IMR-90 (cell line): ENCODE measurements around the gene DNAH8. TPM values are rescaled to one million over a fixed set of nuclear protein-coding genes. Genes with fewer than 3 reads are reported as not detected.
A peak's percentile ranks its signal among the peaks of the same experiment; 100 is the strongest.

Experiments used
- ATAC-seq: fragments of 200-7000 bp; cut with Tn5 transposase; 2 replicates; pipeline ENCODE4 v1.9.1; 2020; ENCODE audit warnings: low read depth, mild to moderate bottlenecking, moderate library complexity
- BruUV-seq: library from RNA; stranded (reverse); fragments of 400-500 nt; replicated peaks from 2 replicates; lab custom pipeline; 2021; lab: Mats Ljungman, UMichigan
- CTCF ChIA-PET: fragments of 300-600 bp; formaldehyde crosslinking; extraction: SDS; loops from one replicate; lab custom pipeline; 2021; ENCODE audit warnings: antibody characterized with exemption; lab: Yijun Ruan, JAX
- POLR2A ChIA-PET: fragments of 300-600 bp; sonication (Branson Sonifier 250); formaldehyde crosslinking; loops from one replicate; lab custom pipeline; 2022; ENCODE audit warnings: antibody characterized with exemption; ENCODE audit not compliant: unreplicated experiment; lab: Charles Lee
- DNase-seq: peaks from one replicate; pipeline ENCODE4 v3.0.0; 2013
- H2AFZ ChIP-seq: replicated peaks from 2 replicates; pipeline ENCODE3; 2013; ENCODE audit warnings: low read length, mild to moderate bottlenecking; ENCODE audit not compliant: poor library complexity
- H2AK5ac ChIP-seq: 2 replicates; pipeline ENCODE4 v1.6.1; 2013; ENCODE audit warnings: low read depth, low read length, inconsistent platforms
- H2AK9ac ChIP-seq: replicated peaks from 2 replicates; pipeline ENCODE3; 2013; ENCODE audit warnings: mild to moderate bottlenecking, low read depth, low read length, moderate library complexity; ENCODE audit not compliant: poor library complexity
- H2BK120ac ChIP-seq: 2 replicates; pipeline ENCODE4 v1.6.1; 2013; ENCODE audit warnings: low read depth, low read length, inconsistent platforms
- H2BK15ac ChIP-seq: 3 replicates; pipeline ENCODE4 v1.6.1; 2013; ENCODE audit warnings: low read depth, low read length, inconsistent platforms
- H2BK20ac ChIP-seq: 2 replicates; pipeline ENCODE4 v1.6.1; 2013; ENCODE audit warnings: low read depth, mild to moderate bottlenecking, inconsistent platforms, low read length, moderate library complexity
- H2BK5ac ChIP-seq: 2 replicates; pipeline ENCODE4 v1.6.1; 2013; ENCODE audit warnings: mild to moderate bottlenecking, low read depth, low read length, inconsistent platforms; ENCODE audit not compliant: poor library complexity, severe bottlenecking
- H3K14ac ChIP-seq: replicated peaks from 2 replicates; pipeline ENCODE4 v1.6.1; 2013; ENCODE audit warnings: low read depth, low read length, inconsistent platforms
- H3K18ac ChIP-seq: 2 replicates; pipeline ENCODE4 v1.6.1; 2013; ENCODE audit warnings: low read depth, low read length, control low read depth
- H3K23ac ChIP-seq: 2 replicates; pipeline ENCODE4 v1.6.1; 2013; ENCODE audit warnings: low read depth, low read length, inconsistent platforms
- H3K27ac ChIP-seq: 2 replicates; pipeline ENCODE4 v1.5.1; 2013; ENCODE audit warnings: mild to moderate bottlenecking, control low read depth, low read length; ENCODE audit not compliant: insufficient read depth
- H3K27me3 ChIP-seq: 2 replicates; pipeline ENCODE4 v1.6.1; 2013; ENCODE audit warnings: low read length; ENCODE audit not compliant: control insufficient read depth, insufficient read depth
- H3K36me3 ChIP-seq: 2 replicates; pipeline ENCODE4 v1.6.1; 2013; ENCODE audit warnings: low read length, mixed read lengths; ENCODE audit not compliant: control insufficient read depth, insufficient read depth
- H3K4ac ChIP-seq: 2 replicates; pipeline ENCODE4 v1.6.1; 2013; ENCODE audit warnings: low read depth, low read length, inconsistent platforms
- H3K4me1 ChIP-seq: 2 replicates; pipeline ENCODE4 v1.6.1; 2013; ENCODE audit warnings: low read length, mixed read lengths; ENCODE audit not compliant: control insufficient read depth, insufficient read depth
- H3K4me2 ChIP-seq: 2 replicates; pipeline ENCODE4 v1.6.1; 2013; ENCODE audit warnings: low read depth, mild to moderate bottlenecking, control low read depth, low read length, moderate library complexity
- H3K4me3 ChIP-seq: 2 replicates; pipeline ENCODE4 v1.5.1; 2013; ENCODE audit warnings: low read depth, mild to moderate bottlenecking, control low read depth, low read length, moderate library complexity; ENCODE audit not compliant: insufficient read depth
- H3K56ac ChIP-seq: 2 replicates; pipeline ENCODE4 v1.6.1; 2013; ENCODE audit warnings: low read length, inconsistent platforms; ENCODE audit not compliant: insufficient read depth; ENCODE audit errors: extremely low read depth
- H3K79me1 ChIP-seq, 2 experiments: 2 replicates each; pipeline ENCODE4 v1.6.1; 2013; ENCODE audit warnings: low read length in 2 of 2, inconsistent platforms in 1 of 2, low read depth in 1 of 2
- H3K9ac ChIP-seq: 2 replicates; pipeline ENCODE4 v1.6.1; 2013; ENCODE audit warnings: low read depth, low read length, control low read depth
- H3K9me1 ChIP-seq: 2 replicates; pipeline ENCODE4 v1.6.1; 2013; ENCODE audit warnings: low read length, inconsistent platforms; ENCODE audit not compliant: insufficient read depth
- H3K9me3 ChIP-seq: 2 replicates; pipeline ENCODE4 v1.6.1; 2013; ENCODE audit warnings: low read length; ENCODE audit not compliant: control insufficient read depth, insufficient read depth
- H4K20me1 ChIP-seq: 2 replicates; pipeline ENCODE4 v1.6.1; 2013; ENCODE audit warnings: low read length, inconsistent platforms; ENCODE audit not compliant: insufficient read depth
- H4K5ac ChIP-seq: 2 replicates; pipeline ENCODE4 v1.6.1; 2013; ENCODE audit warnings: mild to moderate bottlenecking, low read depth, low read length, control low read depth
- H4K8ac ChIP-seq, 2 experiments: 2 replicates each; pipeline ENCODE4 v1.6.1; 2013; ENCODE audit warnings: low read depth in 2 of 2, low read length in 2 of 2, control low read depth in 1 of 2, inconsistent platforms in 1 of 2
- H4K91ac ChIP-seq: 2 replicates; pipeline ENCODE4 v1.6.1; 2013; ENCODE audit warnings: low read depth, low read length, inconsistent platforms; ENCODE audit not compliant: insufficient read depth
- FOS ChIP-seq: fragments of 150-350 bp; IDR thresholded peaks from 2 replicates; pipeline ENCODE4 v1.6.1; 2016; ENCODE audit warnings: low read depth, low read length
- MAFK ChIP-seq: IDR thresholded peaks from 2 replicates; pipeline ENCODE4 v1.6.1; 2012; ENCODE audit warnings: low read depth, low read length, improper control_type of control experiment
- MAZ ChIP-seq: IDR thresholded peaks from 2 replicates; pipeline ENCODE4 v1.6.1; 2012; ENCODE audit warnings: low read depth, mild to moderate bottlenecking, low read length, improper control_type of control experiment, moderate library complexity, borderline replicate concordance
- MXI1 ChIP-seq: IDR thresholded peaks from 2 replicates; pipeline ENCODE4 v1.6.1; 2012; ENCODE audit warnings: low read depth, mild to moderate bottlenecking, low read length, moderate library complexity, borderline replicate concordance
- NFE2L2 ChIP-seq: fragments of 150-350 bp; IDR thresholded peaks from 2 replicates; pipeline ENCODE4 v1.6.1; 2016; ENCODE audit warnings: low read depth, mild to moderate bottlenecking, low read length
- POLR2A ChIP-seq: IDR thresholded peaks from 2 replicates; pipeline ENCODE4 v1.6.1; 2012; ENCODE audit warnings: mild to moderate bottlenecking, low read depth, low read length
- RAD21 ChIP-seq: IDR thresholded peaks from 2 replicates; pipeline ENCODE4 v1.6.1; 2012; ENCODE audit warnings: low read length, improper control_type of control experiment
- RFX5 ChIP-seq: IDR thresholded peaks from 2 replicates; pipeline ENCODE4 v1.8.0; 2012; ENCODE audit warnings: low read depth, mild to moderate bottlenecking, low read length, moderate library complexity
- USF2 ChIP-seq: fragments of 150-350 bp; IDR thresholded peaks from 2 replicates; pipeline ENCODE4 v1.6.1; 2017; ENCODE audit warnings: mild to moderate bottlenecking, antibody characterized with exemption, low read length, low read depth
- WGBS, 2 experiments: methylation state at CpG; one replicate each; pipeline versions ENCODE4 v1.1.5 to v1.1.7; 2013; ENCODE audit warnings: missing lambda C conversion rate in 2 of 2; ENCODE audit not compliant: insufficient read length in 1 of 2; ENCODE audit errors: extremely low coverage in 2 of 2; 5-methylcytosine and 5-hydroxymethylcytosine counted together
- dilution Hi-C: fragments of 300-500 bp; cut with HindIII; formaldehyde crosslinking; loops from one replicate; pipeline ENCODE4 v1.14.3; 2018; ENCODE audit warnings: low sequenced_read_pairs; ENCODE audit not compliant: unreplicated experiment
- in situ Hi-C: fragments of 300-500 bp; cut with MboI; formaldehyde crosslinking; loops from 3 replicates; pipeline ENCODE4 v1.14.3; 2019; ENCODE audit warnings: low sequenced_read_pairs, inconsistent platforms, mixed read lengths
- intact Hi-C: fragments of 100-400 bp; cut with micrococcal nuclease; formaldehyde crosslinking; loops from 2 replicates; pipeline ENCODE4 v1.10.0; 2022
- polyA plus RNA-seq, 3 experiments: library from polyadenylated mRNA; depleted of rRNA; stranded (reverse); fragments of >200 nt; gene quantifications; 2 replicates each; pipeline ENCODE4 v1.2.3, GENCODE V29; 2012; ENCODE audit warnings: low replicate concordance in 1 of 3
- total RNA-seq: library from RNA; depleted of rRNA; stranded (reverse); fragments of >200 nt; gene quantifications from 2 replicates; pipeline ENCODE4 v1.2.3, GENCODE V29; 2012

Gene DNAH8
- total and polyA plus RNA-seq, 2 of the 4 experiments (the other 2 are of a cell fraction), result not detected

DNA sequence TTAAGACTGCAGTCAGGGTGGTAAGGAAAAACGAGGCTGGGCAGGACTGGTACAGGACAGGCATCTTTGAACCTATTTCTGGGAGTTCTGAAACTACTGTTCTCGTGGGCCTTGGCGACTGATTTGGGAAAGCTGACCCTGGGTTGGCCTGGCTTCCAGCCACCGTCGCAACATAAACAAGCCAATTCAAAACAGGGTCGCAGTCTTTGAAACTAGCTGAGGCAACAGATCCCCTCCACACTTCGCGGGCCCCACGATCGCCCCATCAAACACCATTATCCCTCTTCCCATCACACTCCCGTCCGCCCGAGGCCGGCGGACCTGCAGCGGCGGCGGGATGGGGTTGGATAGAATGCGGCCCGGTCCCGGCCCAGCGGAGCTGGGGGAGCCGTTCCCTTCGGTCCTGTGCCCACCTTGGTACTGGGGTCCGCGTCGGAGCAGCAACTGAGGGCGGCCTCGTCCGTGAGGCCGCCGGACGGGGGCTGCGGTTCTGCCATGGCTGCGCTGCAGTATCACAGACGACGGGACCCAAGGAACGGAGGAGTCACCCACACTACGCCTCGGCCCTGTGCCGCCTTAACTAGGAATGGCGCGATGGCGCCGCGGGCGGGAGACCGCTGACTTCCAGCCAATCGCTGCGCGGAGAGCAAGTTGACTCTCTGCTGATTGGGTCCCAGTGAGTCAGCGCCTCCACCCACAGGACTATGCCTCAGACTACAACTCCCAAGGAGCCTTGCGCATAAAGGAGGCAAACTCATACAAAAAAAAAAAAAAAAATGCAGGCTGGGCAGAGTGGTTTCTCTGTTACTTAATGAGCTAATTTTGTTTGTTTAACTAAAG is 12.3 kb upstream of the DNAH8 start, which contains the start of gene GLO1:
TSS of gene GLO1 (minus strand) at position 588 of the 840 bp plus-strand sequence. CDS start at position 497, 91 bp downstream.
- 1% methylated on average over 18 of the region's 53 CpGs; no CpG with 5 or more reads in 1 of the 2 experiments for WGBS, 2 experiments

More for the DNA sequence above, 12.3 kb upstream of the DNAH8 start, which contains the start of gene GLO1:
- H3K36me3 ChIP-seq, result 0 out of 2 replicates have a peak, but pooled peaks cover 1% of the 10 kb centered on the region
- peak within 1 kb of the TSS; percentile 48 for H3K4ac ChIP-seq
- peak within 1 kb of the TSS; percentile 22 for H2AK9ac ChIP-seq
- ChIA-PET CTCF (interaction anchor here (0.6 to 0.7 kb wide), 3 partner anchors 51 to 858 kb away, joined by 3 to 7 read pairs (median 3); no protein-coding TSS in a partner anchor), POLR2A (interaction anchor here (0.6 kb wide), 3 partner anchors 331 to 1106 kb away, joined by 4 to 13 read pairs (median 5); no protein-coding TSS in a partner anchor)
- no peak within 1 kb of the TSS for H2BK120ac ChIP-seq
- in situ Hi-C loops, result no loop called here
- peak; percentile 9; the same call in 1 of the 2 replicates for TF ChIP-seq NFE2L2
- TF ChIP-seq USF2, result peak; percentile 49; the same call in 1 of the 2 replicates
- TF ChIP-seq MXI1, result 0 out of 2 replicates have a peak, but pooled peaks have one; percentile 40
- peak; percentile 94 for TF ChIP-seq POLR2A
- TF ChIP-seq RFX5, result peak; percentile 28; the same call in 1 of the 2 replicates
- no peak; the same call in 1 of the 2 replicates for TF ChIP-seq MAZ
- no peak for TF ChIP-seq RAD21
- TF ChIP-seq FOS, result peak; percentile 68; the same call in 1 of the 2 replicates
- TF ChIP-seq MAFK, result peak; percentile 18; the same call in 1 of the 2 replicates
- ATAC-seq (peak; percentile 100), DNase-seq (peak; percentile 99)
- peak within 1 kb of the TSS; percentile 79 for H3K23ac ChIP-seq
- H2BK20ac ChIP-seq, result no peak within 1 kb of the TSS
- peak within 1 kb of the TSS; percentile 62 for H4K5ac ChIP-seq
- H3K27ac ChIP-seq, result peak within 1 kb of the TSS; percentile 59
- no peak within 1 kb of the TSS for H3K56ac ChIP-seq
- no peak within 1 kb of the TSS for H2BK15ac ChIP-seq
- peak within 1 kb of the TSS; percentile 65 for H3K9ac ChIP-seq
- H3K27me3 ChIP-seq, result peaks cover 4% of the 10 kb centered on the region
- H2AFZ ChIP-seq, result peak within 1 kb of the TSS; percentile 95
- peaks cover 5% of the 10 kb centered on the region; the same call in 1 of the 2 replicates for H3K9me3 ChIP-seq
- H3K14ac ChIP-seq, result peak within 1 kb of the TSS; percentile 81
- H3K4me3 ChIP-seq, result peak within 1 kb of the TSS; percentile 82
- dilution Hi-C loops, result no loop called here
- H3K4me1 ChIP-seq, result no peaks in the 10 kb centered on the region
- H4K91ac ChIP-seq, result peak within 1 kb of the TSS; percentile 1
- intact Hi-C loops, result no loop called here
- H4K8ac ChIP-seq, result peak within 1 kb of the TSS; percentile 52 to 66
- H3K4me2 ChIP-seq, result peak within 1 kb of the TSS; percentile 91
- no peaks in the 10 kb centered on the region for H3K9me1 ChIP-seq
- peaks cover 4% of the 10 kb centered on the region; the same call in 1 of the 2 replicates for H4K20me1 ChIP-seq
- peak within 1 kb of the TSS; percentile 60 for H2BK5ac ChIP-seq
- no TSS peak for BruUV-seq
- no peak within 1 kb of the TSS for H3K18ac ChIP-seq
- peaks cover 12 to 21% of the 10 kb centered on the region in 2 experiments for H3K79me1 ChIP-seq
- H2AK5ac ChIP-seq, result peak within 1 kb of the TSS; percentile 3; the same call in 1 of the 2 replicates
